DMS153 treated with DMSO at 0.1 percent for 48 hours (cell line): ENCODE data around the gene ANKEF1.
"Not testable (repeated sequence)": the region's sequence is repeated elsewhere in the genome, so short reads cannot be mapped to it uniquely, and the experiment has no call there.

Source experiments
- DNase-seq: peaks from one replicate; lab custom pipeline; 2025; ENCODE audit not compliant: unreplicated experiment; lab: John Stamatoyannopoulos, UW

The ANKEF1 gene

DNA sequence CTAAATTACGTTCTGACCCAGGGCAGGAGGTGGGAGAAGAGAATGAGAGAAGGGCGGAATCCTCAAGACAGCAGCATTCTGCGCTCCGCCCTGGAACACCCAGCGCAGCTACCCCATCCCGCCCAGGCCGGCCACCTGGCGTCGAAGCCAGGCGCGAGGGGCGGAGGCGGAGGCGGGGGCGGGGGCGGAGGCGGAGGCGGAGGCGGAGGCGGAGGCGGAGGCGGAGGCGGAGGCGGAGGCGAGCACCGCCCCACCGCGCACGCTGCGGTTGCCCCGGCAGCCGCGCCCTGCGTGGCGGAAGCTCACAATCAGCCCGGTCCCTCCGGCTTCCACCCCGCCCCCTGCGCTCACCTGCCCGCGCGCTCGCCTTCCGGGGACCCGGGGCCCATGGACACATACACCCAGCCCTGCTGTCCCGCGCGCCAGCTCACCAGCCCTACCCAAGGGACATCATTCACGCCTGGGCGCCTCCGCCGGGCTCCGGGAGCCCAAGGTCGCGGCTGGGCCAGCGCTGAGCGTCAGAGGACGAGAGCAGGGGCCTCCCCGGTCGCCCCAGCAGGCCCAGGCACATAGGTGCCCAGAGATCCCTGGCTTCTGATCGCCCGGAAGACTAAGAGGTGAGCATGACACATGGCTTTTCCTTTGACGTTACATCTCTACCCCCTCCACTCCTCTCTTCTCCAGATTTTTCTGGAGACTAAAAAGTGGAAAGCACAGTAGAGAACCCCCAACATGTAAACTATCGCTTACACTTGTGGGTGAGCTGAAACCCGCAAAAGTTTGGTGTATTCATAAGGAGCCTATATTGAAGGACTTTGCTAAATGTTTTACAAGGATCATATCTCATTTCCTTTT is at the start of gene ANKEF1:
ANKEF1 (plus strand) TSS at position 271 of the 855 bp plus-strand sequence. CDS start 3,315 bp downstream, outside the sequence.
- DNase-seq: peak; percentile 76

DNA sequence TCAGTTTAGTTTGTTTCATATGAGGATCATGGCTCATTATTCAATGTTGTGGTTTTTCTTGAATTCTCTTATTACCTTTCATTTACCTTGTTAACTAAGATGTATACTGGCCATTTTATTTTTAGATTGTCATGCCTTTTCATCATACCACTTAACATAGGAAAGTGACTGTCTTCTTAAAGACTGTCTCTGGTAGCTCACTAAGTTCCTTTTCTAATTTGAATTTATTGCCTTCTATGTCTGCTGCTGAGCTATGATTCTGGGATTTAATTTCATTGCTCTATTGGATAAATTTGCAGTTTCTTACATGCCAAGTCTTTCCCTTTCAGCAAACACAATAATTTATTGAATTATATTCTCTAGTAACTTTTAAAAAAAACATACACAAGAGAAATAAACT is 49.5 kb upstream of the ANKEF1 start:
- no peak for DNase-seq

DNA sequence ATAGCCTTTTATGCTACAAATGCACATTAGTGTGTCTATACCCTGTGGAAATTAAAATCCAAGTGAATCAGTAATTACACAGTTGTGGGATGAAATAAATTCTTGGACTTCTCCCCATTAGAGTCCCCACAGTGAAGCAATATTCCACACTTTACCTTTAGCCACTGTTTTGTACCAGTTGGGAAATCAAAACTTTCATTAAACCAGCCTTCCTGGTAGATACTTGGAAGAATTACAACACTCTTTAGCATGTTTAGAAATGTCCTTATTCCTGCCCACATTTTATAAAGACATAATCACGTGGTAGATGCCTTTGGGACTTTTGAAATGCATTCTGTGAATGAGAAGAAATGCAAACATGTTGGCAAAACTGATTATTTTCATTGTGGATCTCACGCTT is 49.0 kb upstream of the ANKEF1 start:
- no peak for DNase-seq

- DNase-seq: no peak
Observed at GRCh38 chr20:9989066-9989724, 45.6 kb upstream of the ANKEF1 start.

DNA sequence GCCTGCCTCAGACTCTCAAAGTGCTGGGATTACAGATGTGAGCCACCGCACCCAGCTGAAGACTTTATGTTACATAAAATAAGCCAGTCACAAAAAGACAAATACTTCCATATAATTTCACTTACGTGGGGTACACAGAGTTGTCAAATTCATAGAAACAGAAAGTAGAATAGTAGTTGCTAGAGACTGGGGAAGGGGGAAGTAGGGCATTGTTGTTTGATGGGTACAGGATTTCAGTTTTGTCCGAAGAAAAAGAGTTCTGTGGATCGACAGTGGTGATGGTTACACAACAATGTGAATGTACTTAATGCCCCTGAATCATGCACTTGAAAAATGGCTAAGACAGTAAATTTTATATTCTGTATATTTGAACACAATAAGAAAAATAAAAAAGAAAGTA is 41.6 kb upstream of the ANKEF1 start:
- no peak for DNase-seq

DNA sequence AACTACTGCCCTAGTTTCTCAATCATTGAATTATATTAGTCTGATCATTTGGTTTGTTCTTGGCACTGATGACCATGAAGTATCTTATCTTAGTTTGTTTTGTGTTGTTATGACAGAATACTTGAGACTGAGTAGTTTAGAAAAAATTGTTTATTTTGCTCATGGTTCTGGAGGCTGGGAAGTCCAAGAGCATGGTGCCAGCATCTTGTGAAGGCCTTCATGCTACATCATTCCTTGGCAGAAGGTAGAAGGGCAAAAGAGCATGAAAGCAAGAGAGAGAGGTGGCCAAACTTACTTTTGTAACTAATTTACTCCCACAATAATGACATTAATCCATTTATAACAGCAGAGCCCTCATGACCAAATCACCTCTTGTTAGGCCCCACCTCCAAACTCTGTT is 40.1 kb upstream of the ANKEF1 start:
- no peak for DNase-seq

DNA sequence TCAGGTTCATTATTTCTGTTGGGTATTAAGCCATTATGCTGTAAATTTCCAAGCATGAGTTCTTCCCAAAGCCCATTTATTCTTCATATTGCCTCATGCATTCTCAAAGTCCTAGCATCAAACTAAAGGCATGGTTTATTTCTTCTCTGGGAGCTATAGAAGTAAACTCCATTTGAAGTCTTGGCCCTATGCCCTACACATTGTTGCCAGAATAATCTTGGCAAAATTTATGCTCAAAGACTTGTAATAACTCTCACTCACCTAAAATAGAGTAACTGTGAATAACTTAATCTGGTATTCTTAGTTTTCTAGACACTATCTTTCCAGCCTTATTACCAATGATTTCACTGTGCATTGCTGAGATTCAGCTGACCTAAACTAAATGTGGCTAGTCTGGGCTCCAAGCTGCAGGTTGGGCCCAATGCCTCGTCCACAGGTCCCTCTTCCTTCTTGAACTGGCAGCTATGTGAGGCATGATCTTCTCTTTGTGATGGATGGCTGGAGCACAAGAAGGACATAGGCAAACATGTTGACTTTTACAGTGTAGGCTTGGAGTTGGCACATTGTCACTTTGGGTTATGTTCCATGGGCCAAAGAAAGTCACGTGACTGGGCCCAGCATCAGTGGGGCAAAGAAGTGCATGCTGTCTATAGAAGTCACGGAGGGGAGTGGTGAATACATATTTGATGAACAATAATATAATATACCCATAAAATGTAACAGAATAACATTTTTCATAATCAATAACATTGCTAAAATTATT is 39.1 kb upstream of the ANKEF1 start:
- no peak for DNase-seq

- DNase-seq: no peak
Observed at GRCh38 chr20:9996944-9997343, 37.8 kb upstream of the ANKEF1 start.

DNA sequence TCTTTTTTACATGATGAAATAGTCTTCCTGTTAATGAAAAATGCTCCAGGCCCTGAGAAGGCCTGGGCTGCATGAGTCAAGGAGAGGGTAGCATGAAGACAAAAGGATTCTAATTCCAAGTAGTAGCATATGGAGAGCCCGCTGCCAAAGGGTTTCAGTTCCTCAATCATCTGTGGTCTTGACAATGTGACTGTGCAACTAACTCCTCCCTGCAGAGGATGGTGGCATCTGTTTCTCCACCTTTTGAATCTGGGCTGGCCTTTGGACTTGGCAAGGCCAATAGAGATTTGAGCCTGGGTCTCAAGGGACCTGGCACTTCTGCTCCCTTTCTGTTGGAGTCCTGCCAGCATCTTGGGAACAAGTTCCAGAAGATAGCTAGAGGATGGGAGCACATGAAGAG is 35.1 kb upstream of the ANKEF1 start:
- no peak for DNase-seq

DNA sequence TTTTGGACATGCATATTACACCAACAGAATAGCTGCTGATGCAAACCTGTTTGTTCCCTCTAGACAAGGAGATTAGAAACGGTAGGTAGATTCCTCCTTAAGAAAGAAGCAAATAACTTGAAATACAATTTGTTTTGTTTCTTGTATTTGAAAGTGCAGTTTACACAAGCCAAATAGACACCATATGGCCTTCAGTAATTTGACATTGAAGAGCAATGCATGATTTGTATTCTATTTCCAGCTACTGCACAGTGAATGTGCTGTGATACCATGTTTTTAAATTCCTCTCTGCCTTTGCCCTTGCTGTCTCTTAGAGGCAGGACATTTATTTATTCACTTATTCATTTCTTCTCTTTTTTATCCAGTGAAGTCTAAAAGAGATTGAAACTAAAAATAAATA is 31.9 kb upstream of the ANKEF1 start:
- no peak for DNase-seq

GRCh38 chr20:10004900-10005299 is 29.9 kb upstream of the ANKEF1 start:
- DNase-seq: no peak

GRCh38 chr20:10005885-10006284 is 28.9 kb upstream of the ANKEF1 start:
- DNase-seq: no peak

- no peak for DNase-seq
Observed at GRCh38 chr20:10006447-10007090, 28.2 kb upstream of the ANKEF1 start.

GRCh38 chr20:10007158-10007557 is 27.6 kb upstream of the ANKEF1 start:
- DNase-seq: no peak

DNA sequence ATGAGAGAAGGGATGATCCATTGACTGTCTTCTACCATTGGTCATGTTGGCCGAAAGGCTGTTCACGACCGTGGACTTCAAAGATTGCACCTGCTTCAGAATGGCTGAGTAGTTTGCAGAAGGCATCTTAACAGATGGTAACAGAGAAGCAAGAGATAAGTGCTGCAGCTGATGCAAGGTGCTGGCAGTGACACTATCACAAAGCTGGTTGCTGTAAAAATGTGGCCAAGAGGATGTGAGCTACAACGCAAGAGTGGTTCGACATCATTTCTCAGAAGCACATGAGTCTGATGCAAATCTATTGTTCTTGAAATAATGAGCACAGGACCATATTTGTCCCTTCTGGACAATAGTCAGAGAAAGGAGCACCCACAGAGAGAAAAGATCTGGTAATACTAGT is 27.0 kb upstream of the ANKEF1 start:
- DNase-seq: no peak

- no peak for DNase-seq
Observed at GRCh38 chr20:10012464-10012863, 22.3 kb upstream of the ANKEF1 start.

DNA sequence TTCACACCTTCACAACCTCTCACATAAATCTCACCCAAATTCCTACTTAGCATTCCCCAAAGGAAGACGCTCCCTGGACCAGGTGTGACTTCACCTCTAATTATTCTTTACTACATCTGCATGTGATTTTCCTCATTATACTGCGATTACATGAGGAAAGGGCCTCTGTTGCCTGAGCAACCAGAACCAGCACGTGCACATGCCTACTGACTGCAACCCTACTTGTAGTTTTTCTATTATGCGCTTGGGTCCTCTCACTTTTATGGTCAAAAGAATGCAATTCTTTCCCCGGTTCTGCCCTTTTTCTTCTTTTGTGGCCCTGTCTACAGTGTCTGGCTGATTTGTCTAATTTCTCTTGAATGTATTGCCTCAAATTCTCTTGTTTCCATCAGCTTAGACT is 20.4 kb upstream of the ANKEF1 start:
- DNase-seq: no peak

DNA sequence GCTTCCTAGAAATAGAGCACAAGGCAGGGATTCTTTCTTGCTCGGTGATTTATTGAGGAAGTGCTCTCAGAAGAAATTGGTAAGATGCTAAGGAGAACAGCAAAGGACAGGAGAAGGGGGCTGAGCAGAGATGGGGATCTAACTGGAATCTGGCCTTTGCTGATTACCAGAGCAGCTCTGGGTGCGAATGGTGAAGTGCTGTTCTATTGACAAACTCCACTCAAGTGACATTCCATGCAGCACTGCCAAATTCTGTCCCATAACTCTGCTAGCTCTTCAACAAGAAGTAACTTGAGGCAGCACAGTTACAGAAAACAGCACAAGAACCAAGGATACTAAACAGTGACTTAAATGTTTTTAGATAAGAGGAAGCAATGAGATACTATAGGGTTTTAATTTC is 13.8 kb upstream of the ANKEF1 start:
- no peak for DNase-seq

DNA sequence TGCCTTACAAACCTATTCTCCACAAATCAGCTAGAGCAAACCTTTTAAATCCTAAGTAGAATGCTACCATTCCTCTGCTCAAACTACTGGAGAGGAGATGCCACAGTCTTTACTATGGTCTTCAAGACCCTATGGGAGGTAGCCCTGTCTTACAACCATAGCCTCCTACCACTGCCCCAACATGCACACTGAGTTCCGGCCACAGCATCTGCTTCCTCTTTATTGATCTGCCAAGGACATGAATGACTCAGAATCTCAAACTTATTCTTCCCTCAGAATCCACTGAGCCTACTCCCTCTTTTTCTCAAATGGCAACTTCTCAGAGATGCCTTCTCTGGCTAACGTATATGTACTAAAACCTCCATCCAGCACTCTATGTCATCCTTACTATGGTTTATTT is 12.2 kb upstream of the ANKEF1 start:
- no peak for DNase-seq

- DNase-seq: no peak
Observed at GRCh38 chr20:10023911-10024310, 10.9 kb upstream of the ANKEF1 start.

- not testable (repeated sequence) for DNase-seq
Observed at GRCh38 chr20:10031451-10032215, 3.2 kb upstream of the ANKEF1 start.
